Left lung (tissue), 10 donors: ENCODE results near the gene KLC3. TPM values are rescaled to one million over a fixed set of nuclear protein-coding genes. Genes with fewer than 3 reads are reported as not detected.

ENCODE experiments used
- ATAC-seq: fragments of 200-7000 bp; cut with Tn5 transposase; one replicate; pipeline ENCODE4 v1.9.1; 2020; ENCODE audit warnings: moderate library complexity
- DNase-seq, 4 donors: peaks; one replicate each; pipeline ENCODE4 v3.0.0-alpha.2; 2013 to 2020
- H3K27ac ChIP-seq, 2 donors: fragments of 200-600 bp; sonication (generic) in 1 of 2; one replicate each; pipeline versions ENCODE4 v1.5.0 to v1.8.0; 2020 to 2021
- H3K27me3 ChIP-seq, 2 donors: fragments of 200-600 bp; sonication (generic) in 1 of 2; one replicate each; pipeline versions ENCODE4 v1.5.0 to v1.8.0; 2020 to 2021
- H3K36me3 ChIP-seq, 2 donors: fragments of 200-600 bp; sonication (generic) in 1 of 2; one replicate each; pipeline versions ENCODE4 v1.5.0 to v1.8.0; 2020 to 2021
- H3K4me1 ChIP-seq, 2 donors: fragments of 200-600 bp; one replicate each; pipeline ENCODE4 v1.8.0; 2021
- H3K4me3 ChIP-seq, 2 donors: fragments of 200-600 bp; sonication (generic) in 1 of 2; one replicate each; pipeline versions ENCODE4 v1.5.0 to v1.8.0; 2020 to 2021; ENCODE audit warnings: mild to moderate bottlenecking in 1 of 2
- H3K9me3 ChIP-seq, 2 donors: fragments of 200-600 bp; sonication (generic) in 1 of 2; one replicate each; pipeline versions ENCODE4 v1.5.0 to v1.8.0; 2020 to 2021
- intact Hi-C, 2 donors: fragments of 100-400 bp; cut with DNase I; formaldehyde crosslinking; loops; one replicate each; pipeline versions ENCODE4 v1.11.2 to v1.14.2; 2022
- polyA plus RNA-seq, 6 donors: library from polyadenylated mRNA; unstranded; fragments of 120-200 nt; gene quantifications; one replicate each; pipeline ENCODE4 v1.2.1, GENCODE V29; 2013; ENCODE audit not compliant: insufficient read length in 6 of 6
- total RNA-seq, 2 donors: library from RNA; stranded (reverse); fragmentation: NEBNext Ultra II Directional; extraction: Animal tissue kit (Norgen Biotek cat#: 25700); gene quantifications; one replicate each; pipeline ENCODE4 v1.2.1, GENCODE V29; 2021
- TF ChIP-seq, protein P1 (sequence below), 2 donors: fragments of 200-600 bp; sonication (generic) in 1 of 2; IDR thresholded peaks; one replicate each; pipeline versions ENCODE4 v1.5.0 to v1.8.0; 2021; ENCODE audit warnings: antibody characterized with exemption in 2 of 2
- donor health status: DM: no; HTN: yes; CAD: no.
- donor health status: DM: no; HTN: no; CAD: no.

The KLC3 gene
- total and polyA plus RNA-seq, 8 donors: 0.52 to 1.9 (median 0.70) TPM

DNA sequence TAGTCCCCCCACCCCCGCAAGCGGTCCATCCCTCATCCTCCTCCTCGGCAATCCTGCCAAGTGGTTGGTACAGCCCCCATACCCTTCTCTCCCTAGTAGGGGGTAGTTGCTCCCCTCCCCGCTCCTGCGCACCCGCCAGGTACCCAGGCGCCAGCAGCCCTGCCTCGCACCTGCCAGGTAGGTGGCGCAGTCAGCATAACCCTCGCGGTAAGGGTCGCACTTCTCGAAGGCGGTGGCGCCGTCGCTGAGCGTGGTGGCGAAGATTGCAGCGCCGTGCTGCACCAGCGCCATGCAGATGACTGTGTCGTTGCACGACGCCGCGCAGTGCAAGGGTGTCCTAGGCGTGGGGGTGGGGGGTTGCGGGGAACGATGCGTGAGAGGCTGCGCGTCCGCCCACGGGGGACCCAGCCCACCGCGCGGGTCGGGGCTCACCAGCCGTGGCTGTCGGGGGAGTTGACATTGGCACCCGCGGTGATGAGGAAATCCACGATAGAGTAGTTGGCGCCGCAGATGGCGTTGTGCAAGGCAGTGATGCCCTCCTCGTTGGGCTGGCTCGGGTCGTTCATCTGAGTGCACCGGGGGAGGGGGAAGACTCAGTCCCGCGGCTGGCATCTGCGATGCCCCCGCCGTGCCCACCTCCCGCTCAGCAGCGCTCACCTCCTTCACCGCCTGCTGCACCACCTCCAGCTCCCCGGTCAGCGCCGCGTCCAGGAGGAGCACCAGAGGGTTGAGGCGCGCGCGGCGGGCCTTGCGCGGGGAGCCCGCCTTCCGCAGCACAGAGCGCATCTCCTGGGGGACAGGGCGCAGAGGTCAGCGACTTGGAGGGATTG is 45.1 kb downstream of the KLC3 start:
- DNase-seq: no peak
- peak; percentile 45 for ATAC-seq
- no peaks in the 10 kb centered on the region for H3K36me3 ChIP-seq
- H3K4me3 ChIP-seq: no peak overlapping the region
- H3K9me3 ChIP-seq: no peaks in the 10 kb centered on the region
- TF ChIP-seq, protein P1, sequence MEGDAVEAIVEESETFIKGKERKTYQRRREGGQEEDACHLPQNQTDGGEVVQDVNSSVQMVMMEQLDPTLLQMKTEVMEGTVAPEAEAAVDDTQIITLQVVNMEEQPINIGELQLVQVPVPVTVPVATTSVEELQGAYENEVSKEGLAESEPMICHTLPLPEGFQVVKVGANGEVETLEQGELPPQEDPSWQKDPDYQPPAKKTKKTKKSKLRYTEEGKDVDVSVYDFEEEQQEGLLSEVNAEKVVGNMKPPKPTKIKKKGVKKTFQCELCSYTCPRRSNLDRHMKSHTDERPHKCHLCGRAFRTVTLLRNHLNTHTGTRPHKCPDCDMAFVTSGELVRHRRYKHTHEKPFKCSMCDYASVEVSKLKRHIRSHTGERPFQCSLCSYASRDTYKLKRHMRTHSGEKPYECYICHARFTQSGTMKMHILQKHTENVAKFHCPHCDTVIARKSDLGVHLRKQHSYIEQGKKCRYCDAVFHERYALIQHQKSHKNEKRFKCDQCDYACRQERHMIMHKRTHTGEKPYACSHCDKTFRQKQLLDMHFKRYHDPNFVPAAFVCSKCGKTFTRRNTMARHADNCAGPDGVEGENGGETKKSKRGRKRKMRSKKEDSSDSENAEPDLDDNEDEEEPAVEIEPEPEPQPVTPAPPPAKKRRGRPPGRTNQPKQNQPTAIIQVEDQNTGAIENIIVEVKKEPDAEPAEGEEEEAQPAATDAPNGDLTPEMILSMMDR (IDR thresholded peaks at IDR 0.05): no peak
- intact Hi-C loops: no loop called here
- H3K4me1 ChIP-seq: peaks cover 2 to 10% of the 10 kb centered on the region in 2 donors
- peaks cover 13 to 45% of the 10 kb centered on the region in 2 donors for H3K27me3 ChIP-seq
- no peak overlapping the region for H3K27ac ChIP-seq

GRCh38 chr19:45391346-45391745 is 50.8 kb downstream of the KLC3 start:
- H3K27me3 ChIP-seq: peaks cover 0 to 26% of the 10 kb centered on the region in 2 donors
- DNase-seq: no peak
- TF ChIP-seq, protein P1 (IDR thresholded peaks at IDR 0.05): no peak
- H3K4me3 ChIP-seq: no peak overlapping the region
- peaks cover 0 to 16% of the 10 kb centered on the region in 2 donors for H3K36me3 ChIP-seq
- H3K4me1 ChIP-seq: no peaks in the 10 kb centered on the region
- H3K27ac ChIP-seq: no peak overlapping the region
- ATAC-seq: peak; percentile 15
- intact Hi-C loops: no loop called here
- H3K9me3 ChIP-seq: no peaks in the 10 kb centered on the region

GRCh38 chr19:45391871-45392665 is 51.5 kb downstream of the KLC3 start:
- no peak for DNase-seq
- peaks cover 0 to 21% of the 10 kb centered on the region in 2 donors for H3K36me3 ChIP-seq
- H3K4me1 ChIP-seq: no peaks in the 10 kb centered on the region
- H3K27ac ChIP-seq: no peak overlapping the region
- H3K4me3 ChIP-seq: no peak overlapping the region
- TF ChIP-seq, protein P1 (IDR thresholded peaks at IDR 0.05): no peak
- H3K27me3 ChIP-seq: peaks cover 0 to 26% of the 10 kb centered on the region in 2 donors
- ATAC-seq: no peak
- no peaks in the 10 kb centered on the region for H3K9me3 ChIP-seq
- intact Hi-C loops: no loop called here

GRCh38 chr19:45395821-45396617 is 55.5 kb downstream of the KLC3 start:
- H3K27me3 ChIP-seq: peaks cover 0 to 34% of the 10 kb centered on the region in 2 donors
- H3K4me1 ChIP-seq: peaks cover 0 to 16% of the 10 kb centered on the region in 2 donors
- H3K27ac ChIP-seq: no peak overlapping the region
- TF ChIP-seq, protein P1 (IDR thresholded peaks at IDR 0.05): no peak
- no peak for ATAC-seq
- H3K36me3 ChIP-seq: peaks cover 0 to 21% of the 10 kb centered on the region in 2 donors
- intact Hi-C loops: no loop called here
- no peak for DNase-seq
- H3K9me3 ChIP-seq: no peaks in the 10 kb centered on the region
- no peak overlapping the region for H3K4me3 ChIP-seq
